ENCODE results near the gene VPS8.

The VPS8 gene

DNA sequence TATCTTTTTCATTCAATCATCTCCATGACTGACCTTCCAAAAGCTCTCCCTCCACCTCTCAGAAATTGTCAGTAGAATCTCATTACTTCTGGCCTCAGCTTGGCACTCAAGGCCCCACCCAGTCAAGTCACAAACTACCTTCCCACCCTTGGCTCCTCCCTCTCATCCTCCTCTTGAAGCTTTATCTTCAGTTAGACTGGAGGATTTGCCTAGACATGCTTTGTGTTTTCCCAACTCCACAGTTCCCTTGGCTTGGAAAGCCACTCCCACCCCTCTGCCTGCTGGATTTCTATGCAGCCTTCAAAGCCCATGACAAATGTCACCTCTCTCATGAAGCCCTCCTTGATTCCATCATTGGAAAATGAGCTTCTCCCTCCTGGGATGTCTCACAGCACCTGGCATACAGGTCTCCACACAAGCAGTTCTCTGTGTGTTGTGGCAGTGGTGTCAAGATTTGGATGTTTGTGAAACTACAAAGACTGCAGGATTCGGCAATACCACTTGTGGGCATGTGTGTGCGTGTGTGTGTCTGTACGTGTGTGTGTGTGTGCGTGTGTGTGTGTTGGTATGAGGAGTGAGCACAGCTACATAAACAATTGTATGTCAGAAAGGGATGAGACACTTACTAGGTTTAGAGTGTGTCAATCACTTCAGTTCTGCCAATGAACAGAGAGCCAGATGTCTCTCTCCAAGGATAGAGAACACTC is 45.3 kb upstream of the VPS8 start:
- Histone ChIP-seq H3K4me3 (replicated peaks; ENCODE audit: low read depth, low read length) (no peak overlapping the region), H3K36me3 (ENCODE audit: control insufficient read depth, insufficient read depth, low read length) (no peaks in the 10 kb centered on the region), H3K27me3 (replicated peaks; ENCODE audit: control insufficient read depth, insufficient read depth, low read length) (no peaks in the 10 kb centered on the region)
- TF ChIP-seq, protein P1, sequence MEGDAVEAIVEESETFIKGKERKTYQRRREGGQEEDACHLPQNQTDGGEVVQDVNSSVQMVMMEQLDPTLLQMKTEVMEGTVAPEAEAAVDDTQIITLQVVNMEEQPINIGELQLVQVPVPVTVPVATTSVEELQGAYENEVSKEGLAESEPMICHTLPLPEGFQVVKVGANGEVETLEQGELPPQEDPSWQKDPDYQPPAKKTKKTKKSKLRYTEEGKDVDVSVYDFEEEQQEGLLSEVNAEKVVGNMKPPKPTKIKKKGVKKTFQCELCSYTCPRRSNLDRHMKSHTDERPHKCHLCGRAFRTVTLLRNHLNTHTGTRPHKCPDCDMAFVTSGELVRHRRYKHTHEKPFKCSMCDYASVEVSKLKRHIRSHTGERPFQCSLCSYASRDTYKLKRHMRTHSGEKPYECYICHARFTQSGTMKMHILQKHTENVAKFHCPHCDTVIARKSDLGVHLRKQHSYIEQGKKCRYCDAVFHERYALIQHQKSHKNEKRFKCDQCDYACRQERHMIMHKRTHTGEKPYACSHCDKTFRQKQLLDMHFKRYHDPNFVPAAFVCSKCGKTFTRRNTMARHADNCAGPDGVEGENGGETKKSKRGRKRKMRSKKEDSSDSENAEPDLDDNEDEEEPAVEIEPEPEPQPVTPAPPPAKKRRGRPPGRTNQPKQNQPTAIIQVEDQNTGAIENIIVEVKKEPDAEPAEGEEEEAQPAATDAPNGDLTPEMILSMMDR (IDR thresholded peaks at IDR 0.05; ENCODE audit: insufficient read depth, low read length, poor library complexity, severe bottlenecking) = no peak
- DNase-seq (ENCODE audit: extremely low read depth, insufficient read length) = no peak

DNA sequence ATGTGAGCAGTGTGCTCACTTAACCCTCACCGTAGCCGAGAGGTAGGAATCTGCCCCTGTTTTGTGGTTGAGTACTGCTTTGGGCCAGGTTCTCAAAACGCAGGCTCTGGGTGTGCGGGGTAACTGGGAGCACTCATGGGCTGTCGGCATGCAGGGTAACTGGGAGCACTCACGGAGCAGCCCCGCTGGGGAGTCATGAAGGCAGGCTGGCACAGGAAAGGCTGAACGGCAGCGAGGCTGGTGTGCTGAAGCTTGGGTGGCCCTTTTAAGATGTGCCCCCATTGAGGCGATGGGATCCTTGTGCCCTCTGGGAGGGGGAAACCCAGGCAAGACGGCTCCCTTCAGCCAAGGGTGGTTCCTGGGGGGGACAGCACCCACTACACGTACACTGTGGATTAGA is 44.6 kb upstream of the VPS8 start:
- H3K27me3 ChIP-seq (replicated peaks; ENCODE audit: control insufficient read depth, insufficient read depth, low read length) = no peaks in the 10 kb centered on the region
- no peak overlapping the region for H3K4me3 ChIP-seq (replicated peaks; ENCODE audit: low read depth, low read length)
- DNase-seq (ENCODE audit: extremely low read depth, insufficient read length) = no peak
- no peaks in the 10 kb centered on the region for H3K36me3 ChIP-seq (ENCODE audit: control insufficient read depth, insufficient read depth, low read length)
- TF ChIP-seq, protein P1 (IDR thresholded peaks at IDR 0.05; ENCODE audit: insufficient read depth, low read length, poor library complexity, severe bottlenecking) = no peak

DNA sequence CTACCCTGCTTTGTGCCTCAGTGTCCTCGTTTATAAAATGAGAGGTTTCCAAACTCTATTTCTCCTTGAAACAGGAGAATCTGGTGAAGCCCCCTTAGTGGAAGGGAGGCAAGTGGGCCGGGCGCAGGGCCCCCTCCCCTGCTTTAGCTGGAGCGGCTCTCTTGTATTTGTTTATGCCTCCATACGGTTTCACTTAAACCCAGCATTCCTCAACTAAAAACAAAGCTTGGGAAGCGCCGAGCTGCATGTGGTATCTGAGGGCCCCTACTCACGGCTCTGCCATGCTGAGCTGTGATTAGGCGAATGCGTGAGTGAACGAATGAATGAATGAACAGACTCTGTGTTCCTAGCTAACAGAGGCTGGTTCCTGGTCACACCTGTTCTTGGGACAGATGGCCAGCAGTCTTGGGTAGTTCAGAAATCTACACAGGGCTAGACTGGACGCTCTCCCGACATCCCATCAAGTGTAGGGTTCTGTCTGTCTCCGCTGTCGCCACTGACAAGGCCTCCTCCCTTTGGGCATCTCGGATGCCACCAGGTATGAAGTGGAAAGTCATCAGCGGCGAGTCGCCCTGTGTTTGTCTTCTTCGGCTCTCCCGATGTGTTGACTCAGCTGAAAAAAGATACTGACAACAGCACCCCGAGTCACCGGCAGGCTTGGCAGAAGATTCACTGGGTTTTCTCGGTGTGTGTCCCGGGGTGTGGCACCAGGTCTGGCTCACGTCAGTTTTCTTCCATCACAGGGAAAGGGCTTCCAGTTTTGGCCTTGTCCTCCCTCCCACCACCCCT is 42.4 kb upstream of the VPS8 start:
- H3K4me3 ChIP-seq (replicated peaks; ENCODE audit: low read depth, low read length) = no peak overlapping the region
- no peak for DNase-seq (ENCODE audit: extremely low read depth, insufficient read length)
- H3K27me3 ChIP-seq (replicated peaks; ENCODE audit: control insufficient read depth, insufficient read depth, low read length) = no peaks in the 10 kb centered on the region; the same call in 1 of the 2 replicates
- H3K36me3 ChIP-seq (ENCODE audit: control insufficient read depth, insufficient read depth, low read length) = no peaks in the 10 kb centered on the region
- TF ChIP-seq, protein P1 (IDR thresholded peaks at IDR 0.05; ENCODE audit: insufficient read depth, low read length, poor library complexity, severe bottlenecking) = no peak

DNA sequence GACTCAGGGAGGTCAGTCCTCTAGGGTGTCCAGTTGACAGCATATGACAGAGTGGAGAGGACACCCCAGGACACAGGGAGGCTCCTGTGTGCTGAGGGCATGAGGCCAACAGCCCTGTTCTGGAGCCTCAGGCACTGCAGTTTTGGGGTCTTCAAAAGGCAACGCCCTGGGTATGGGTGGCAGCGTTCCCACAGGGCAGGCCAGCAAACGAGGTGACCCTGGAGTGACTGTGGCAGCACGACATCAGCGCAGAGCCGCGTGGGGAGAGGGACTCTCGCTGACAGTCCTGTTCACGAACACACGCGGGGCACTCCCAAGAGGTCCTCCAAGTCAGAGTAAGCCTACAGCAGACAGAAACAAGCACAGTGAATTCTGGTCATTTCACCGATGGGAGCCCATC is 41.4 kb upstream of the VPS8 start:
- TF ChIP-seq, protein P1 (IDR thresholded peaks at IDR 0.05; ENCODE audit: insufficient read depth, low read length, poor library complexity, severe bottlenecking) = no peak
- Histone ChIP-seq H3K27me3 (replicated peaks; ENCODE audit: control insufficient read depth, insufficient read depth, low read length) (no peaks in the 10 kb centered on the region; the same call in 1 of the 2 replicates), H3K4me3 (replicated peaks; ENCODE audit: low read depth, low read length) (no peak overlapping the region), H3K36me3 (ENCODE audit: control insufficient read depth, insufficient read depth, low read length) (no peaks in the 10 kb centered on the region)
- no peak for DNase-seq (ENCODE audit: extremely low read depth, insufficient read length)

DNA sequence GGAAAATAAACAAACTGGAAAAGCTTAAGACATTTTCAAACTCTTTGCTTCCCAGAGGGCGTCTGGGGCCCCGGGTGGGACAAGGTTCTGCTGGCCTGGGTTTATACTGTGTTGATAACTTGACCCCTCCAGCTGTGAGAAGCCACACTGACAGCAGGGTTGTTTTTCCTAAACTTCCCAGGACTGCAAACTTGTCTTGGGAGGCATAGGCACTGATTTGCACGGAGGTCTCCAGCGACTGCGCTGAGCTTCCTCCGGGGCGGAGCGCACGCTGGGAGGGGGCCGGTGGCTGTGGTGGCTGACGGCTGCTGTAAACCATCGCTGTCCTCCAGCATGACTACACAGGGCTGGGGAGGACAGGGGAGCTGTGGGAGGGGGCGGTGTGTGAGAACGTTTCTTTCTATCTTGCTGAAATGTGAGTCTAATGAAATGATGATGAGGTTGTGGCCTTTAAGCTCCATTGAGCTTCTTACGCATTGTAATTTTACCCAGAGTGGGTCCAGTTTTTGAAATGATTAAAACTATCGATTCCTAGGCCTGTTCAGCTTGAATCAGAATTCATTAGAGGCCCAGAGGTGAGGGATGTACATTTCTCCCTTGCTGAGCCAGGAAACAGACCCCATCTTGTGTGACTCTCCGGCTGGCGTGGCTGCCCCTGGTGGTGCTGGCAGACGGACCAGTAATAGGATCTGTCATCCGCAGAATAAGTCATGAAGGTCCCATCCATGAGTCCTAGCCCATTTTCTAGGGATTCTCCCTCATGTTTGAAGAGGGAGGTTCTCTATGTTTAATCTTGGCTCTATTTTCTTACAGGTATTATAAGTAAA is 40.5 kb upstream of the VPS8 start:
- no peaks in the 10 kb centered on the region; the same call in none of the 2 replicates for H3K27me3 ChIP-seq (replicated peaks; ENCODE audit: control insufficient read depth, insufficient read depth, low read length)
- no peaks in the 10 kb centered on the region for H3K36me3 ChIP-seq (ENCODE audit: control insufficient read depth, insufficient read depth, low read length)
- TF ChIP-seq, protein P1 (IDR thresholded peaks at IDR 0.05; ENCODE audit: insufficient read depth, low read length, poor library complexity, severe bottlenecking) = no peak
- no peak overlapping the region for H3K4me3 ChIP-seq (replicated peaks; ENCODE audit: low read depth, low read length)
- DNase-seq (ENCODE audit: extremely low read depth, insufficient read length) = no peak
